Stomach (tissue), 4 donors: Measurements from ENCODE around the gene SSTR4.

Experiments
- CTCF ChIP-seq, 7 experiments: fragments of 450-650 bp in 4 of 7; fragments of 200-600 bp in 3 of 7; sonication (generic) in 3 of 7; IDR thresholded peaks; one replicate each; pipeline ENCODE4 v1.5.1; 2016 to 2019; ENCODE audit warnings: antibody characterized with exemption in 7 of 7, control low read depth in 2 of 7, mild to moderate bottlenecking in 1 of 7
- POLR2A ChIP-seq, 4 donors: fragments of 450-650 bp; IDR thresholded peaks; one replicate each; pipeline ENCODE4 v1.6.1; 2016; ENCODE audit warnings: antibody characterized with exemption in 4 of 4, control low read depth in 2 of 4, mild to moderate bottlenecking in 1 of 4, moderate library complexity in 1 of 4

GRCh38 chr20:23079926-23080325, 44.8 kb downstream of the SSTR4 start:
- TF ChIP-seq CTCF (IDR thresholded peaks at IDR 0.05) (no peak), POLR2A (IDR thresholded peaks at IDR 0.05) (no peak)
